MM.1S (cell line): ENCODE measurements around the gene TMEM253.

Experiments
- DNase-seq: peaks from one replicate; pipeline ENCODE4 v3.0.0-alpha.2; 2015
- H2AFZ ChIP-seq: fragments of 300-600 bp; sonication (generic); 2 replicates; pipeline ENCODE4 v1.6.0; 2016; ENCODE audit warnings: antibody characterized with exemption, low read length
- H3F3A ChIP-seq: fragments of 300-600 bp; sonication (generic); 2 replicates; pipeline ENCODE4 v1.6.1; 2016; ENCODE audit warnings: mild to moderate bottlenecking, antibody characterized with exemption, low read length, moderate library complexity, mixed read lengths; ENCODE audit not compliant: insufficient read depth
- H3K27ac ChIP-seq: fragments of 300-600 bp; sonication (generic); 2 replicates; pipeline ENCODE4 v1.5.1; 2016; ENCODE audit warnings: mild to moderate bottlenecking, low read length
- H3K27me3 ChIP-seq: fragments of 300-600 bp; sonication (generic); replicated peaks from 2 replicates; pipeline ENCODE4 v1.6.0; 2016; ENCODE audit warnings: low read length; ENCODE audit not compliant: insufficient read depth
- H3K36me3 ChIP-seq: fragments of 300-600 bp; sonication (generic); replicated peaks from 2 replicates; pipeline ENCODE4 v1.6.1; 2016; ENCODE audit warnings: mild to moderate bottlenecking, low read length, mixed read lengths; ENCODE audit not compliant: insufficient read depth
- H3K4me1 ChIP-seq: fragments of 300-600 bp; sonication (generic); 2 replicates; pipeline ENCODE4 v1.6.1; 2016; ENCODE audit warnings: low read length, mixed read lengths
- H3K4me2 ChIP-seq: fragments of 300-600 bp; sonication (generic); 2 replicates; pipeline ENCODE4 v1.6.0; 2016; ENCODE audit warnings: low read depth, low read length
- H3K4me3 ChIP-seq: fragments of 300-600 bp; sonication (generic); 2 replicates; pipeline ENCODE4 v1.5.1; 2016; ENCODE audit warnings: low read length, mixed read lengths
- H3K79me2 ChIP-seq: fragments of 300-600 bp; sonication (generic); 2 replicates; pipeline ENCODE4 v1.6.1; 2016; ENCODE audit warnings: mixed run types, low read length, mixed read lengths
- H3K9ac ChIP-seq: fragments of 300-600 bp; sonication (generic); 2 replicates; pipeline ENCODE4 v1.6.1; 2016; ENCODE audit warnings: low read length, mixed read lengths
- H3K9me2 ChIP-seq: fragments of 300-600 bp; sonication (generic); replicated peaks from 2 replicates; pipeline ENCODE4 v1.6.1; 2016; ENCODE audit warnings: mild to moderate bottlenecking, low read length, mixed read lengths; ENCODE audit not compliant: insufficient read depth
- H3K9me3 ChIP-seq: fragments of 300-600 bp; sonication (generic); replicated peaks from 2 replicates; pipeline ENCODE4 v1.6.1; 2016; ENCODE audit warnings: mild to moderate bottlenecking, low read length, mixed read lengths; ENCODE audit not compliant: insufficient read depth
- H4K20me1 ChIP-seq: fragments of 300-600 bp; sonication (generic); 2 replicates; pipeline ENCODE4 v1.6.1; 2016; ENCODE audit warnings: mild to moderate bottlenecking, low read length, moderate library complexity, mixed read lengths; ENCODE audit not compliant: insufficient read depth
- EZH2 ChIP-seq: fragments of 300-600 bp; sonication (generic); optimal IDR thresholded peaks from 2 replicates; pipeline ENCODE3; 2017; ENCODE audit warnings: low read depth, mild to moderate bottlenecking, antibody characterized with exemption, low read length, mixed read lengths
- EZH2phosphoT487 ChIP-seq: fragments of 300-600 bp; sonication (generic); IDR thresholded peaks from 2 replicates; pipeline ENCODE4 v1.6.1; 2018; ENCODE audit warnings: antibody characterized with exemption, low read length
- TF ChIP-seq, protein P1 (sequence below): fragments of 300-600 bp; sonication (generic); IDR thresholded peaks from 2 replicates; pipeline ENCODE4 v1.5.1; 2016; ENCODE audit warnings: antibody characterized with exemption, low read length, mixed read lengths

Gene TMEM253

DNA sequence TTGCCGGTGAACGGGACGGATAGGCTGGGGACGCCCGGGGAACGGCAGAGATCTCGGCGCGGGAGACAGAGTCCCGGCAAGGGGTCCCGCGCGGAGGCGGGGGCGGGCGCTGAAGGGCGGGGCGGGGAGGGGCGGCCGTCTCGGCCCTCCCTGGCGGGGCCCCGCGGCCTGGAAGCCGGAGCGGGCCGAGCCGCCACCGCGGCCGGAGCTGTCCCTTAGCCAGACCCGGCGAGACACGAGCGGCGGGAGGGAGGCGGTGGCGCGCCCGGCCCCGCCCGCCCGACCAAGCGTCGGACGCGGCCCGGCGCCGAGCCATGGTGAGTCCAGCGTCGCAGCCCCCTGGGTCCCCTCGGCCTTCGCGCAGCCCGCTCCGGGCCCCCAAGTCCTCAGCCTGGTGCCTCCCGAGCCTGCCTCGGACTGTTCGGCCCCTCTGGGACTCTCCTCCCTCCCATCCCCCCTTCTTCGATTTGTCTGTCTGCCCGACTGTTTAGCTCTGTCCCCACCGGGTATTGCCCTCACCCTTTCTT, 30.7 kb upstream of the TMEM253 start, which contains the start of gene ARHGEF40:
Gene ARHGEF40 (plus strand): TSS at position 222 of the 527 bp plus-strand sequence. CDS start 93 bp downstream, at position 315.
- peak within 1 kb of the TSS; percentile 32; the same call in 1 of the 2 replicates for H3K27ac ChIP-seq
- H2AFZ ChIP-seq, result peak within 1 kb of the TSS; percentile 56
- H4K20me1 ChIP-seq, result no peaks in the 10 kb centered on the region
- H3K79me2 ChIP-seq, result no peaks in the 10 kb centered on the region
- H3K4me1 ChIP-seq, result no peaks in the 10 kb centered on the region
- peaks cover 11% of the 10 kb centered on the region for H3K27me3 ChIP-seq
- H3K9me2 ChIP-seq, result no peaks in the 10 kb centered on the region
- H3K4me3 ChIP-seq, result peak within 1 kb of the TSS; percentile 75
- no peaks in the 10 kb centered on the region for H3K36me3 ChIP-seq
- H3K4me2 ChIP-seq, result peak within 1 kb of the TSS; percentile 95
- TF ChIP-seq EZH2 (no peak), EZH2phosphoT487 (no peak)
- TF ChIP-seq, protein P1, sequence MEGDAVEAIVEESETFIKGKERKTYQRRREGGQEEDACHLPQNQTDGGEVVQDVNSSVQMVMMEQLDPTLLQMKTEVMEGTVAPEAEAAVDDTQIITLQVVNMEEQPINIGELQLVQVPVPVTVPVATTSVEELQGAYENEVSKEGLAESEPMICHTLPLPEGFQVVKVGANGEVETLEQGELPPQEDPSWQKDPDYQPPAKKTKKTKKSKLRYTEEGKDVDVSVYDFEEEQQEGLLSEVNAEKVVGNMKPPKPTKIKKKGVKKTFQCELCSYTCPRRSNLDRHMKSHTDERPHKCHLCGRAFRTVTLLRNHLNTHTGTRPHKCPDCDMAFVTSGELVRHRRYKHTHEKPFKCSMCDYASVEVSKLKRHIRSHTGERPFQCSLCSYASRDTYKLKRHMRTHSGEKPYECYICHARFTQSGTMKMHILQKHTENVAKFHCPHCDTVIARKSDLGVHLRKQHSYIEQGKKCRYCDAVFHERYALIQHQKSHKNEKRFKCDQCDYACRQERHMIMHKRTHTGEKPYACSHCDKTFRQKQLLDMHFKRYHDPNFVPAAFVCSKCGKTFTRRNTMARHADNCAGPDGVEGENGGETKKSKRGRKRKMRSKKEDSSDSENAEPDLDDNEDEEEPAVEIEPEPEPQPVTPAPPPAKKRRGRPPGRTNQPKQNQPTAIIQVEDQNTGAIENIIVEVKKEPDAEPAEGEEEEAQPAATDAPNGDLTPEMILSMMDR, result no peak
- peak; percentile 13 for DNase-seq
- H3K9ac ChIP-seq, result peak within 1 kb of the TSS; percentile 33; the same call in 1 of the 2 replicates
- H3K9me3 ChIP-seq, result no peaks in the 10 kb centered on the region
- H3F3A ChIP-seq, result peaks cover 6% of the 10 kb centered on the region; the same call in 1 of the 2 replicates

DNA sequence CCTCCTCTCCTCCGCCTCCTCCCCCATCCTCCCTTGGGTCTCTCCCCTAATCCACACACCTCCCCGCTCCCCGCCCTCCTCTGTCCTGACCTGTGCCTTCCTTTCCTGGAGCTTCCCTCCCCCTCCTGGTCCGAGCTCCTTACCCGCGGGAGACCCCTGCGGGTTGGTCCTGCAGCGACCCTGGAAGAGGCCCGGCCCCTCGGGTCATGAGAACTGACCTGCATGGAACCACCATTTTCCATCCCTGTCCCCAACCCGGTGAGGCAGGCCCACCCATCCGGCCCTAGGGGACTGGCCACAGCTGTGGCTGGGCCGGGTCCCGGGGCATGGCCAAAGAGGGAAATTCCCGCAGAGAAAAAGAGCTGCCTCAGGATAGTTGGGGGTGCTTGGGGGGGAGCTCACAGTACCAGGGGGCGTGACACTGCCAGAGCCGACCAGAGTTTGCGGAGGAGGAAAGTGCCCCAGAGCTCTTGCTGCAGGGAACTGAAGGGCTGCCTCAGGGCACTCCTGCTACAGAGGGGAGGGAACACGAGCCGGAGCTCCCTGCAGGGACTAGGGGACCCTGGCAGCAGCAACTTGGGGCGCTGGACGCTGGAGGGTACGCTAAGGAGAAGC, 30.1 kb upstream of the TMEM253 start:
- no peak for DNase-seq
- peak overlapping the region; percentile 56 for H2AFZ ChIP-seq

DNA sequence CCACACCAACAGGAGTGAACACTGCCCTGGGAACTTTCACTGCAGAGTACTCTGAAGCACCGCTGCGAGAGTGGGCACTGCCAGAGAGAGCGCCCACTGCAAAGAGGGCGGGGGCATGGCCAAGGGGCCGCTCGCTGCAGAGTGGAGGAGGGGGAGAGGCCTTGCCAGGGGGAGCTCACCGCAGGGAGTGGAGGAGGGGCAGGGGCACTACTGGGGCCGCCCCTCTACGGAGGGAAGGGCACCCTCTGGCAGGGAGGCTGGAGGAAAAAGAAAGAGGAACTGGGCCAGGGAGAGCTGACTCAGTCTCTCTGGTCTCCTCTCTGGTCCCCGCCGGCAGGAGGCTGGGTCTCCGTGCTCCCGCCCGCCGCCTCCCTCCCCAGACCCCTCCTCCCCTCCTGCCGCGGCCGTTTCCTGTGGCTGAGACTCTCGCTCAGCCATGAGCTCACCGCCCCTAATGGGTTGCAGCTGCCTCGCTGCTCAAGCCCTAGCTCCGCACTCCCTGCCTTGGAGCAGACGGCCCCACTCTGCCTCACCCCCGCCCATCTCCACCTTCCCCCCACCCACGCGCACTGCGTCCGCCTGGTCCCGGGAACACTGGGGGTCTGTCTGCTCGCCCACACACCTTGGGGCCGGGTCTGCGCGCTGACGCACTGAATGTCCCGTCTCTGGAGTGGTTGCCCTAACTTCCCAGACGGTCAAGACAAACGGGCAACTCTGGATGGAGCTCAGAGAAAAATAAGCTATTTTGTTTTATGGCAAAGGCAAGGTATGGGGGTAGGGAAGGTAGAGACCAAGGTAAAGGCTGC, 29.4 kb upstream of the TMEM253 start:
- H3K9me3 ChIP-seq, result no peaks in the 10 kb centered on the region
- peak overlapping the region; percentile 75 for H3K4me3 ChIP-seq
- DNase-seq, result peak; percentile 69
- H3K4me1 ChIP-seq, result no peaks in the 10 kb centered on the region
- peaks cover 6% of the 10 kb centered on the region; the same call in 1 of the 2 replicates for H3F3A ChIP-seq
- peak overlapping the region; percentile 56 for H2AFZ ChIP-seq
- H3K27me3 ChIP-seq, result peaks cover 11% of the 10 kb centered on the region
- no peaks in the 10 kb centered on the region for H3K9me2 ChIP-seq
- peak overlapping the region; percentile 32; the same call in 1 of the 2 replicates for H3K27ac ChIP-seq
- peak overlapping the region; percentile 33; the same call in 1 of the 2 replicates for H3K9ac ChIP-seq
- no peaks in the 10 kb centered on the region for H3K79me2 ChIP-seq
- H4K20me1 ChIP-seq, result no peaks in the 10 kb centered on the region
- H3K4me2 ChIP-seq, result peak overlapping the region; percentile 95
- no peak for TF ChIP-seq EZH2
- no peaks in the 10 kb centered on the region for H3K36me3 ChIP-seq

More for the DNA sequence above, 30.1 kb upstream of the TMEM253 start:
- Histone ChIP-seq H3F3A (peaks cover 6% of the 10 kb centered on the region; the same call in 1 of the 2 replicates), H3K9me3 (no peaks in the 10 kb centered on the region), H3K4me3 (peak overlapping the region; percentile 75), H3K4me2 (peak overlapping the region; percentile 95), H3K9ac (peak overlapping the region; percentile 33; the same call in 1 of the 2 replicates), H3K27ac (peak overlapping the region; percentile 32; the same call in 1 of the 2 replicates), H3K79me2 (no peaks in the 10 kb centered on the region), H3K36me3 (no peaks in the 10 kb centered on the region), H4K20me1 (no peaks in the 10 kb centered on the region), H3K4me1 (no peaks in the 10 kb centered on the region), H3K27me3 (peaks cover 11% of the 10 kb centered on the region), H3K9me2 (no peaks in the 10 kb centered on the region)
- TF ChIP-seq, protein P1, result no peak
- TF ChIP-seq EZH2 (no peak), EZH2phosphoT487 (no peak)
